Measurements from ENCODE around the gene MORF4L2. TPM values are rescaled to one million over a fixed set of nuclear protein-coding genes. Genes with fewer than 3 reads are reported as not detected.

Gene MORF4L2
- polyA plus RNA-seq, 1 of the 3 experiments (the other 2 are of a cell fraction), result 221 TPM

DNA sequence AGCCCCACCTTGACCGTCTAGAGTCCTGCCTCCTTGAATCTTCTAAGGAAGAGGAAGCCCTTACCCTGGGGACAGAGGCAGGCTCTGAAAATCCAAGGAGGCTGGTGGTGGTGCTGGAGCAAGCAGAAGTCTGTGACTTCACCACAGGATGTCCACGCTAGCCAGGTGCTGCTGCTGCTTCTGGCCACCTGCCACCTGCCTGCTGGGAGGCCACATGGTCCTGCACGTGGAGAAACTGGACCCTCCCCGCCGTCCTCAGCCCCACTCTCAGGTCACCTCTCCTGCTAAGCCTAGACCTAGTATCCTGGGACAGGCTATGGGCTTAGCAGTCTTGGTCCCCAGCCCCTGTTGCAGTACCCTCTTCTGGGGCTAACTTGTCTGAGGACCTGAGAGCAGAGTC, 40.0 kb upstream of the MORF4L2 start:
- Histone ChIP-seq H3K79me2 (ENCODE audit: insufficient read depth) (no peaks in the 10 kb centered on the region), H3K9me2 (no peaks in the 10 kb centered on the region), H3K27me3 (ENCODE audit: insufficient read depth) (peaks cover 8% of the 10 kb centered on the region; the same call in 1 of the 2 replicates), H3K4me3 (ENCODE audit: low read depth in 2 of 2, low read length in 1 of 2) (no peak overlapping the region), H3K27ac (ENCODE audit: low read depth in 2 of 2, low read length in 1 of 2) (no peak overlapping the region), H3K4me1 (ENCODE audit: control insufficient read depth in 1 of 2, insufficient read depth in 2 of 2, low read depth in 1 of 2, low read length in 1 of 2) (no peaks in the 10 kb centered on the region; a peak in 1 of 4 replicates), H2AFZ (ENCODE audit: low read depth) (no peak overlapping the region), H3K9ac (no peak overlapping the region), H3K36me3 (replicated peaks in 1 of 2; ENCODE audit: control insufficient read depth in 1 of 2, insufficient read depth in 2 of 2, low read length in 1 of 2) (no peaks in the 10 kb centered on the region), H4K20me1 (ENCODE audit: insufficient read depth) (no peaks in the 10 kb centered on the region), H3K4me2 (no peak overlapping the region), H3F3A (replicated peaks; ENCODE audit: insufficient read depth) (no peaks in the 10 kb centered on the region), H3K9me3 (no peaks in the 10 kb centered on the region)
- no peak for DNase-seq
- ChIA-PET CTCF (interaction anchor here (1.4 kb wide), 1 partner anchor 48 kb away, joined by 4 read pairs; no protein-coding TSS in a partner anchor), POLR2A (no interaction called here)
- TF ChIP-seq FOXJ3 (CRISPR knock-in tag; IDR thresholded peaks at IDR 0.05) (no peak), GATA2 (CRISPR knock-in tag; IDR thresholded peaks at IDR 0.05) (no peak), NFIC (IDR thresholded peaks at IDR 0.05; ENCODE audit: borderline replicate concordance) (no peak), GABPA (IDR thresholded peaks at IDR 0.05; ENCODE audit: low read depth) (no peak)
- 40% methylated on average over 3 of the region's 5 CpGs for WGBS (ENCODE audit: low lambda C conversion rate)

DNA sequence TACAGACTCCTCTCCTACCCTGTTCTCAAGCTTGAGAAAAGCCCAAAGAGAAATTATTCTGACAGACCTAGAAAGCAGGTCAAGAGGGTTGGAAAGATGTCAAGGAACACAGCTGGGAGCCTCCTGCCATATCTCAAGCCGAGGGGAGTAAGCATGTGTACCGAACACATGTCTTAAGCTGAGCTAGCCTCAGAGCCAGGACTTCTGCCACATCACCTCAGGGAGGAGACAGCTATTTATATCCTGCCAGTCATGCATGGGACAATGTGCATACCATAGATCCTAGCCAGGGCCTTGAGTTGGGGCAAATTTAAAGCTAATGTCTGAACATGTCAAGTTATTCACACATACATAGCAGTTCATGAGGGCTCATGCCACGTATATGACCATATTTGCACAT, 36.0 kb upstream of the MORF4L2 start:
- no peaks in the 10 kb centered on the region for H3K9me3 ChIP-seq
- H3K79me2 ChIP-seq (ENCODE audit: insufficient read depth), result no peaks in the 10 kb centered on the region
- H3K4me2 ChIP-seq, result no peak overlapping the region
- H2AFZ ChIP-seq (ENCODE audit: low read depth), result no peak overlapping the region
- H3F3A ChIP-seq (replicated peaks; ENCODE audit: insufficient read depth), result no peaks in the 10 kb centered on the region
- TF ChIP-seq NRF1 (IDR thresholded peaks at IDR 0.05; ENCODE audit: low read depth, low read length) (no peak), FOSL2 (IDR thresholded peaks at IDR 0.05; ENCODE audit: borderline replicate concordance, low read depth) (no peak), SMC3 (IDR thresholded peaks at IDR 0.05; ENCODE audit: low read depth, low read length) (no peak), FOXM1 (IDR thresholded peaks at IDR 0.05; ENCODE audit: low read depth) (no peak)
- H3K36me3 ChIP-seq (replicated peaks in 1 of 2; ENCODE audit: control insufficient read depth in 1 of 2, insufficient read depth in 2 of 2, low read length in 1 of 2), result no peaks in the 10 kb centered on the region
- no peak for DNase-seq
- ChIA-PET POLR2A (no interaction called here), CTCF (interaction anchor here (1.8 to 2.0 kb wide), 2 partner anchors 34 to 51 kb away, joined by 4 to 6 read pairs; no protein-coding TSS in a partner anchor)
- no peaks in the 10 kb centered on the region for H4K20me1 ChIP-seq (ENCODE audit: insufficient read depth)
- H3K4me1 ChIP-seq (ENCODE audit: control insufficient read depth in 1 of 2, insufficient read depth in 2 of 2, low read depth in 1 of 2, low read length in 1 of 2), result no peaks in the 10 kb centered on the region
- H3K4me3 ChIP-seq (ENCODE audit: low read depth in 2 of 2, low read length in 1 of 2), result no peak overlapping the region
- H3K27me3 ChIP-seq (ENCODE audit: insufficient read depth), result peaks cover 8% of the 10 kb centered on the region; the same call in 1 of the 2 replicates
- H3K9ac ChIP-seq, result no peak overlapping the region
- 38% methylated on average over 3 of the region's 3 CpGs for WGBS (ENCODE audit: low lambda C conversion rate)
- no peaks in the 10 kb centered on the region for H3K9me2 ChIP-seq
- no peak overlapping the region for H3K27ac ChIP-seq (ENCODE audit: low read depth in 2 of 2, low read length in 1 of 2)

DNA sequence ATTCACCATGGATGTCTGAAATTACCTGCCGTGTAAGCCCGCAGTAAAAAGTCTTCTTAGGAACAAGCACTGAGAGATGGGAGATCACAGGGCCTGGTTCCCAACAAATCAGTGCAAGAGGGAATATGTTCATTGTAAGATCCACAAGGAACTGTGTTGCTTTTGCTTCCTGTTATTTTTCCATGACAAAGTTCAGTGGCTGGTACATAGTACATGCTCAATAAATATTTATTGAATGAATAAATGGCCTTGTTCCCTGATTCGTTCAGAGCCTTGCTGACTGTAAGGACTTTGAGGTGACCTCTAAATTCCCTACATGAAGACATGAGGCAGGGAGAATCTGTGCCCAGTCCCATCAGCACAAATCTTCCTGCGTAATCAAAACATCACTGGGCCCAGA, 31.6 kb upstream of the MORF4L2 start:
- no peak for TF ChIP-seq TAF1 (IDR thresholded peaks at IDR 0.05; ENCODE audit: borderline replicate concordance, low read depth, low read length)
- TF ChIP-seq, protein P1, sequence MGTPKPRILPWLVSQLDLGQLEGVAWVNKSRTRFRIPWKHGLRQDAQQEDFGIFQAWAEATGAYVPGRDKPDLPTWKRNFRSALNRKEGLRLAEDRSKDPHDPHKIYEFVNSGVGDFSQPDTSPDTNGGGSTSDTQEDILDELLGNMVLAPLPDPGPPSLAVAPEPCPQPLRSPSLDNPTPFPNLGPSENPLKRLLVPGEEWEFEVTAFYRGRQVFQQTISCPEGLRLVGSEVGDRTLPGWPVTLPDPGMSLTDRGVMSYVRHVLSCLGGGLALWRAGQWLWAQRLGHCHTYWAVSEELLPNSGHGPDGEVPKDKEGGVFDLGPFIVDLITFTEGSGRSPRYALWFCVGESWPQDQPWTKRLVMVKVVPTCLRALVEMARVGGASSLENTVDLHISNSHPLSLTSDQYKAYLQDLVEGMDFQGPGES (IDR thresholded peaks at IDR 0.05; ENCODE audit: low read depth, low read length), result no peak
- TF ChIP-seq NFIC (IDR thresholded peaks at IDR 0.05; ENCODE audit: borderline replicate concordance), result no peak
- TF ChIP-seq, protein P2, sequence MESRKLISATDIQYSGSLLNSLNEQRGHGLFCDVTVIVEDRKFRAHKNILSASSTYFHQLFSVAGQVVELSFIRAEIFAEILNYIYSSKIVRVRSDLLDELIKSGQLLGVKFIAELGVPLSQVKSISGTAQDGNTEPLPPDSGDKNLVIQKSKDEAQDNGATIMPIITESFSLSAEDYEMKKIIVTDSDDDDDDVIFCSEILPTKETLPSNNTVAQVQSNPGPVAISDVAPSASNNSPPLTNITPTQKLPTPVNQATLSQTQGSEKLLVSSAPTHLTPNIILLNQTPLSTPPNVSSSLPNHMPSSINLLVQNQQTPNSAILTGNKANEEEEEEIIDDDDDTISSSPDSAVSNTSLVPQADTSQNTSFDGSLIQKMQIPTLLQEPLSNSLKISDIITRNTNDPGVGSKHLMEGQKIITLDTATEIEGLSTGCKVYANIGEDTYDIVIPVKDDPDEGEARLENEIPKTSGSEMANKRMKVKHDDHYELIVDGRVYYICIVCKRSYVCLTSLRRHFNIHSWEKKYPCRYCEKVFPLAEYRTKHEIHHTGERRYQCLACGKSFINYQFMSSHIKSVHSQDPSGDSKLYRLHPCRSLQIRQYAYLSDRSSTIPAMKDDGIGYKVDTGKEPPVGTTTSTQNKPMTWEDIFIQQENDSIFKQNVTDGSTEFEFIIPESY (IDR thresholded peaks at IDR 0.05; ENCODE audit: borderline replicate concordance, low read depth), result no peak
- DNase-seq, result no peak
- H4K20me1 ChIP-seq (ENCODE audit: insufficient read depth), result no peaks in the 10 kb centered on the region
- no peaks in the 10 kb centered on the region for H3K4me1 ChIP-seq (ENCODE audit: control insufficient read depth in 1 of 2, insufficient read depth in 2 of 2, low read depth in 1 of 2, low read length in 1 of 2)
- no peaks in the 10 kb centered on the region for H3K36me3 ChIP-seq (replicated peaks in 1 of 2; ENCODE audit: control insufficient read depth in 1 of 2, insufficient read depth in 2 of 2, low read length in 1 of 2)
- H3K4me3 ChIP-seq (ENCODE audit: low read depth in 2 of 2, low read length in 1 of 2), result no peak overlapping the region
- H3K27ac ChIP-seq (ENCODE audit: low read depth in 2 of 2, low read length in 1 of 2), result no peak overlapping the region
- H3K27me3 ChIP-seq (ENCODE audit: insufficient read depth), result peaks cover 8% of the 10 kb centered on the region; the same call in 1 of the 2 replicates
- H2AFZ ChIP-seq (ENCODE audit: low read depth), result no peak overlapping the region
- H3K79me2 ChIP-seq (ENCODE audit: insufficient read depth), result no peaks in the 10 kb centered on the region
- POLR2A ChIA-PET, result no interaction called here
- H3K4me2 ChIP-seq, result no peak overlapping the region
- no peaks in the 10 kb centered on the region for H3F3A ChIP-seq (replicated peaks; ENCODE audit: insufficient read depth)
- H3K9ac ChIP-seq, result no peak overlapping the region
- 61% methylated on average over 4 of the region's 4 CpGs for WGBS (ENCODE audit: low lambda C conversion rate)
- no peaks in the 10 kb centered on the region for H3K9me2 ChIP-seq
- CTCF ChIA-PET, result interaction anchor here (1.2 kb wide), 1 partner anchor 28 kb away, joined by 3 read pairs; no protein-coding TSS in a partner anchor
- H3K9me3 ChIP-seq, result no peaks in the 10 kb centered on the region
